Suprapubic skin (tissue), 4 donors: ENCODE data around the gene AK2. TPM values are rescaled to one million over a fixed set of nuclear protein-coding genes. Genes with fewer than 3 reads are reported as not detected.
A peak's percentile ranks its signal among the peaks of the same experiment; 100 is the strongest.

Source experiments
- DNase-seq, 2 donors: peaks; one replicate each; pipeline ENCODE4 v3.0.0-alpha.2; 2019; ENCODE audit warnings: low spot score in 2 of 2
- H3K27ac ChIP-seq: fragments of 200-600 bp; sonication (generic); one replicate; pipeline ENCODE4 v1.5.1; 2019
- H3K27me3 ChIP-seq: fragments of 200-600 bp; sonication (generic); one replicate; pipeline ENCODE4 v1.5.1; 2019
- H3K36me3 ChIP-seq: fragments of 200-600 bp; sonication (generic); one replicate; pipeline ENCODE4 v1.5.1; 2019
- H3K4me1 ChIP-seq: fragments of 200-600 bp; sonication (generic); one replicate; pipeline ENCODE4 v1.5.1; 2019
- H3K4me3 ChIP-seq: fragments of 200-600 bp; sonication (generic); one replicate; pipeline ENCODE4 v1.5.1; 2019; ENCODE audit warnings: mild to moderate bottlenecking
- H3K9me3 ChIP-seq: fragments of 200-600 bp; sonication (generic); one replicate; pipeline ENCODE4 v1.5.1; 2019
- CTCF ChIP-seq, 2 donors: fragments of 200-600 bp in 1 of 2; fragments of 450-650 bp in 1 of 2; sonication (generic) in 1 of 2; IDR thresholded peaks; one replicate each; pipeline ENCODE4 v1.5.1; 2016 to 2019; ENCODE audit warnings: antibody characterized with exemption in 2 of 2, mild to moderate bottlenecking in 1 of 2, moderate library complexity in 1 of 2
- EP300 ChIP-seq: sonication (generic); formaldehyde crosslinking; IDR thresholded peaks from one replicate; pipeline ENCODE4 v1.6.1; 2017; ENCODE audit warnings: antibody characterized with exemption
- POLR2A ChIP-seq, 2 donors: fragments of 450-650 bp; IDR thresholded peaks; one replicate each; pipeline ENCODE4 v1.6.1; 2017; ENCODE audit warnings: antibody characterized with exemption in 2 of 2, mild to moderate bottlenecking in 2 of 2, moderate library complexity in 2 of 2
- POLR2AphosphoS5 ChIP-seq, 3 donors: sonication (generic); formaldehyde crosslinking; IDR thresholded peaks; one replicate each; pipeline ENCODE4 v1.6.1; 2017; ENCODE audit warnings: antibody characterized with exemption in 3 of 3
- WGBS: methylation state at CpG from one replicate; pipeline ENCODE4 v1.1.5; 2018; 5-methylcytosine and 5-hydroxymethylcytosine counted together
- total RNA-seq, 4 donors: library from RNA; depleted of rRNA; stranded (reverse); fragments of >200 nt; gene quantifications; one replicate each; pipeline ENCODE4 v1.1.0, GENCODE V29; 2016

Gene AK2
- 100 to 1,000 TPM; 122 to 139 (median 125) TPM for total RNA-seq

DNA sequence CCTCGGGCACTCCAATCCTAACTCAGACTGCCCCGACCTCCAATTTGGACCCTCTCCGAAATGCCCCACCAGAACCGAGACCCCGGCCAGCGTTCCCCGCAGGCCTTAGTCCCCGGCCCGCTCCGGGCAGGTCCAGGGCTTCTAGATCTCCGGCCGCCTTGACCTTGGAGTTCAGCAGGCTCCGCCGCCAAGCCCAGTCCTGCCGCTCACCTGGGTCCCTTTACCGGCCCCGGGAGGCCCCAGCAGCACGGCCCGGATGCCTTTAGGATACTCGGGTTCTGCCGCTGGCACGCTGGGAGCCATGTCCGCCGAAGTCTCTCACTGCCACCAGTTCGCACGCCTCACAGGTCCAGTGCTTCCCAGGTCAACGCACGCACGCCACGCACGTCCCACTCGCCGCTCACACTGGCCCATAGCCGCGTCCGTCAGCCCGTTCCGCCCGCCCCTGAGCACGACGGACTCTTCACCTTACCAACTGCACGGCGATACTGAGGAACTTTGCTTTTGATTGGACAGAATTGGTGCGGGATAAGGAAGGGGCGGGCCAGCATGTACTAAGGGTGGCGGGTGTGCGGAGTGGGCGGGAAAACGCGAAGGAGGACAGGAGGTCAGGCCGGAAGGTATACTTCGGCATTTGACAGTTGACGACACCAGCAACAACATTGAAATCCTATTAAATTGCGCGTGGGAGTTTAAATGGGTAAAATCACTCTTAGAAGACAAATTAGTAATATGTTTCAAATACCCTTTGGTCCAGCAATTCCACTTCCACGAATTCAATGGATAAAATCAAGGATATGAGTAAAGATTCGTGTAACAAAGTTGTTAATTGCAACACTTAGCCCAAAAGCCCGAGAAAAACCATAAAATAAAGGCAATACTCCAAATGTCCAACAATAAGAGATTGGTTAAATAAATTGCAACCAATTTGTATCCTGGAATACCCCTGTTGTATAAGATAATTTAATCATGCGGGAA is at the start of gene AK2:
AK2 (minus strand) TSS at position 358 of the 978 bp plus-strand sequence; CDS start at position 303, 55 bp downstream.
- Histone ChIP-seq H3K27ac (peak within 1 kb of the TSS; percentile 83), H3K9me3 (no peaks in the 10 kb centered on the region), H3K36me3 (no peaks in the 10 kb centered on the region), H3K4me3 (peak within 1 kb of the TSS; percentile 92), H3K27me3 (no peaks in the 10 kb centered on the region), H3K4me1 (peaks cover 33% of the 10 kb centered on the region)
- DNase-seq, result peak; percentile 96 to 97
- WGBS, result 7% methylated on average over 34 of the region's 59 CpGs
- TF ChIP-seq CTCF (IDR thresholded peaks at IDR 0.05) (no peak), POLR2AphosphoS5 (IDR thresholded peaks at IDR 0.05) (peak in 2 of 3 donors; percentile 46 to 70), EP300 (no peak), POLR2A (IDR thresholded peaks at IDR 0.05) (peak in 1 of 2 donors; percentile 56)

DNA sequence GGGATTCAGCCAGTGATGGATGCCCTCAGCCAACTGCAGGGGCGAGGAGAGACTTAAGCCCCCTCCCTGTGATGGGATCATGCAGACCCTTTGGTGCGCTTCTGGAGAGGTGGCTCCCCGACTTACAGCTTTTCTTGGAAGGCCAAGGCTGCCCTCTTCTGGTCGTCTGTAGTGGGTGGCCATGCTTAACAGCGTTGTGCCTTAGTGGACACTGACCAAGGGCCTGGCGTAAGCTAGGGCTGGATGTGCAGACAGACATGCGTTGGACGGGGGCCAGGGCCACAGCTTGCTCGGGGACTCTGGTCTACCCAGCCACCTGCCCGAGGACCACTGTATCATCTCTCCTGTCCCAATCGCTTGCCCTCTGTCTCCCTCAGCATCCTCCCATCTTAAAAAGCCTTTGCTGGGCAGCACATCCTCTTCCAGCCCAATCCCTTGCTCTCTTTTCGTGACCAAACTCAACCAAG is 49.7 kb upstream of the AK2 start:
- WGBS, result 50% methylated on average over 8 of the region's 12 CpGs
- TF ChIP-seq POLR2AphosphoS5 (IDR thresholded peaks at IDR 0.05), result no peak
- TF ChIP-seq CTCF (IDR thresholded peaks at IDR 0.05), result peak; percentile 28 to 59
- TF ChIP-seq POLR2A (IDR thresholded peaks at IDR 0.05), result no peak
- Histone ChIP-seq H3K9me3 (no peaks in the 10 kb centered on the region), H3K36me3 (no peaks in the 10 kb centered on the region), H3K27ac (no peak overlapping the region), H3K27me3 (no peaks in the 10 kb centered on the region), H3K4me1 (peaks cover 13% of the 10 kb centered on the region), H3K4me3 (no peak overlapping the region)
- peak; percentile 74 to 85 for DNase-seq

GRCh38 chr1:33085332-33085731 is 48.6 kb upstream of the AK2 start:
- Histone ChIP-seq H3K4me3 (no peak overlapping the region), H3K36me3 (no peaks in the 10 kb centered on the region), H3K27me3 (no peaks in the 10 kb centered on the region), H3K4me1 (peaks cover 24% of the 10 kb centered on the region), H3K9me3 (no peaks in the 10 kb centered on the region), H3K27ac (no peak overlapping the region)
- DNase-seq, result no peak
- WGBS, result 84% methylated on average over 4 of the region's 4 CpGs
- no peak for TF ChIP-seq CTCF (IDR thresholded peaks at IDR 0.05)
- TF ChIP-seq POLR2AphosphoS5 (IDR thresholded peaks at IDR 0.05), result no peak
- TF ChIP-seq EP300, result no peak
- TF ChIP-seq POLR2A (IDR thresholded peaks at IDR 0.05), result no peak

GRCh38 chr1:33082575-33083108 is 46.0 kb upstream of the AK2 start:
- no peaks in the 10 kb centered on the region for H3K9me3 ChIP-seq
- no peak overlapping the region for H3K27ac ChIP-seq
- no peaks in the 10 kb centered on the region for H3K36me3 ChIP-seq
- H3K27me3 ChIP-seq, result no peaks in the 10 kb centered on the region
- no peak for TF ChIP-seq POLR2A (IDR thresholded peaks at IDR 0.05)
- TF ChIP-seq EP300, result no peak
- no peak for TF ChIP-seq POLR2AphosphoS5 (IDR thresholded peaks at IDR 0.05)
- no peak for TF ChIP-seq CTCF (IDR thresholded peaks at IDR 0.05)
- H3K4me3 ChIP-seq, result no peak overlapping the region
- peaks cover 28% of the 10 kb centered on the region for H3K4me1 ChIP-seq
- DNase-seq, result no peak
- 81% methylated on average over 6 of the region's 6 CpGs for WGBS
